Ectodermal cell (in vitro differentiated cells): ENCODE measurements around the gene DERL2.

Experiments used
- H3K27ac ChIP-seq: 2 replicates; pipeline ENCODE4 v1.7.0; 2013; ENCODE audit warnings: mild to moderate bottlenecking, low read depth, low read length; ENCODE audit not compliant: insufficient read depth, poor library complexity, severe bottlenecking
- H3K27me3 ChIP-seq: 2 replicates; pipeline ENCODE4 v1.7.0; 2013; ENCODE audit warnings: mild to moderate bottlenecking, low read length; ENCODE audit not compliant: insufficient read depth, control insufficient read depth, poor library complexity, severe bottlenecking
- H3K36me3 ChIP-seq: one replicate; pipeline ENCODE4 v1.7.0; 2013; ENCODE audit warnings: low read length; ENCODE audit not compliant: control insufficient read depth, insufficient read depth
- H3K4me1 ChIP-seq: one replicate; pipeline ENCODE4 v1.7.0; 2013; ENCODE audit warnings: low read length; ENCODE audit not compliant: control insufficient read depth, insufficient read depth
- H3K4me3 ChIP-seq: 2 replicates; pipeline ENCODE4 v1.7.0; 2013; ENCODE audit warnings: low read depth, low read length, control low read depth; ENCODE audit not compliant: insufficient read depth
- H3K9me3 ChIP-seq: 2 replicates; pipeline ENCODE4 v1.7.0; 2013; ENCODE audit warnings: mild to moderate bottlenecking, low read length, moderate library complexity; ENCODE audit not compliant: control insufficient read depth
- WGBS, 2 experiments: methylation state at CpG; one replicate each; pipeline ENCODE4 v1.1.7; 2013; ENCODE audit warnings: missing lambda C conversion rate in 2 of 2; 5-methylcytosine and 5-hydroxymethylcytosine counted together

The DERL2 gene

GRCh38 chr17:5522476-5522875, 36.5 kb upstream of the DERL2 start:
- Histone ChIP-seq H3K4me3 (no peak overlapping the region), H3K27me3 (no peaks in the 10 kb centered on the region), H3K36me3 (no peaks in the 10 kb centered on the region), H3K9me3 (no peaks in the 10 kb centered on the region), H3K4me1 (peaks cover 14% of the 10 kb centered on the region), H3K27ac (no peak overlapping the region)
- WGBS, 2 experiments, result 84 to 96% methylated on average over 1 of the region's 1 CpG

- no peaks in the 10 kb centered on the region for H3K9me3 ChIP-seq
- H3K27ac ChIP-seq, result no peak overlapping the region
- no peaks in the 10 kb centered on the region for H3K4me1 ChIP-seq
- WGBS, 2 experiments, result 80 to 84% methylated on average over 5 of the region's 5 CpGs
- no peaks in the 10 kb centered on the region for H3K27me3 ChIP-seq
- no peak overlapping the region for H3K4me3 ChIP-seq
- H3K36me3 ChIP-seq, result no peaks in the 10 kb centered on the region
These were observed 30.2 kb upstream of the DERL2 start for GRCh38 chr17:5516060-5516792.

GRCh38 chr17:5514976-5515375, 29.0 kb upstream of the DERL2 start:
- WGBS, 2 experiments, result 95 to 96% methylated on average over 10 of the region's 10 CpGs
- Histone ChIP-seq H3K36me3 (no peaks in the 10 kb centered on the region), H3K4me3 (no peak overlapping the region), H3K9me3 (no peaks in the 10 kb centered on the region), H3K4me1 (no peaks in the 10 kb centered on the region), H3K27me3 (no peaks in the 10 kb centered on the region), H3K27ac (no peak overlapping the region)

- no peak overlapping the region for H3K27ac ChIP-seq
- 79 to 82% methylated on average over 7 of the region's 7 CpGs for WGBS, 2 experiments
- H3K9me3 ChIP-seq, result no peaks in the 10 kb centered on the region
- H3K4me1 ChIP-seq, result peaks cover 7% of the 10 kb centered on the region
- H3K27me3 ChIP-seq, result no peaks in the 10 kb centered on the region
- H3K4me3 ChIP-seq, result no peak overlapping the region
- H3K36me3 ChIP-seq, result no peaks in the 10 kb centered on the region
These were observed 27.6 kb upstream of the DERL2 start for GRCh38 chr17:5513628-5514027.

GRCh38 chr17:5511401-5512225, 25.6 kb upstream of the DERL2 start:
- no peak overlapping the region for H3K4me3 ChIP-seq
- no peak overlapping the region for H3K27ac ChIP-seq
- H3K27me3 ChIP-seq, result no peaks in the 10 kb centered on the region
- no peaks in the 10 kb centered on the region for H3K9me3 ChIP-seq
- WGBS, 2 experiments, result 70 to 72% methylated on average over 17 of the region's 17 CpGs
- peaks cover 10% of the 10 kb centered on the region for H3K4me1 ChIP-seq
- no peaks in the 10 kb centered on the region for H3K36me3 ChIP-seq

GRCh38 chr17:5510771-5511170, 24.8 kb upstream of the DERL2 start:
- H3K27ac ChIP-seq, result no peak overlapping the region
- no peaks in the 10 kb centered on the region for H3K27me3 ChIP-seq
- peaks cover 10% of the 10 kb centered on the region for H3K4me1 ChIP-seq
- H3K36me3 ChIP-seq, result no peaks in the 10 kb centered on the region
- WGBS, 2 experiments, result 90 to 91% methylated on average over 8 of the region's 8 CpGs
- H3K4me3 ChIP-seq, result no peak overlapping the region
- no peaks in the 10 kb centered on the region for H3K9me3 ChIP-seq

- H3K27ac ChIP-seq, result no peak overlapping the region
- WGBS, 2 experiments, result 91 to 92% methylated on average over 8 of the region's 8 CpGs
- H3K4me1 ChIP-seq, result peaks cover 10% of the 10 kb centered on the region
- H3K9me3 ChIP-seq, result no peaks in the 10 kb centered on the region
- H3K27me3 ChIP-seq, result no peaks in the 10 kb centered on the region
- no peaks in the 10 kb centered on the region for H3K36me3 ChIP-seq
- no peak overlapping the region for H3K4me3 ChIP-seq
These were observed 23.5 kb upstream of the DERL2 start for GRCh38 chr17:5509482-5509881.

- 27% methylated on average over 4 of the region's 4 CpGs for WGBS, 2 experiments
- Histone ChIP-seq H3K4me3 (no peak overlapping the region), H3K36me3 (no peaks in the 10 kb centered on the region), H3K4me1 (peaks cover 10% of the 10 kb centered on the region), H3K27me3 (no peaks in the 10 kb centered on the region), H3K27ac (no peak overlapping the region), H3K9me3 (no peaks in the 10 kb centered on the region)
These were observed 22.8 kb upstream of the DERL2 start for GRCh38 chr17:5508810-5509209.

- Histone ChIP-seq H3K36me3 (no peaks in the 10 kb centered on the region), H3K4me1 (peaks cover 17% of the 10 kb centered on the region), H3K4me3 (no peak overlapping the region), H3K27ac (no peak overlapping the region), H3K9me3 (no peaks in the 10 kb centered on the region), H3K27me3 (no peaks in the 10 kb centered on the region)
- 95 to 97% methylated on average over 5 of the region's 5 CpGs for WGBS, 2 experiments
These were observed 20.3 kb upstream of the DERL2 start for GRCh38 chr17:5506307-5506706.

- Histone ChIP-seq H3K4me1 (peaks cover 8% of the 10 kb centered on the region), H3K27me3 (peaks cover 9% of the 10 kb centered on the region), H3K36me3 (no peaks in the 10 kb centered on the region), H3K4me3 (no peak overlapping the region), H3K9me3 (no peaks in the 10 kb centered on the region), H3K27ac (no peak overlapping the region)
- WGBS, 2 experiments, result 93 to 96% methylated on average over 4 of the region's 4 CpGs
These were observed 16.6 kb upstream of the DERL2 start for GRCh38 chr17:5502552-5502951.
